Measurements from ENCODE around the gene SBF2.

SBF2 gene

DNA sequence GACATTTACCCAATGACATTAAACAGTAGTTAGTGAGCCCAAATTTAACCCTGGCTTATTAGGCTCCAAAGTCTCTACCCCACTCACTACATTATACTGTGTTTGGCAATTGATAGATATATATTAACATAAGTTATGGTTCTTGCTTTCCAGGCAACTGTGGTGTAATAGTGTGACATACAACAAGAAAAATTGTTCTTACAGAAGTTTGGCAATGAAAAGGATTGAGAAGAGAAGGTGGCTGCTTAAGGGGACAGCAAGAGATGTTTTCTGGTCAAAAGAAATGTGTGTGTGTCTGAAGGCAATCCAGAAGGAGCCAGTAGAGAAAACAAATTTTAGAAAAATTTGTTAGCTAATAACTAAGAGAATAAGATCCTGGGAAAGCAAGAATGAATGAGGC lies 497.8 kb downstream of the SBF2 start:
- no peak overlapping the region for H3K4me3 ChIP-seq (replicated peaks in 1 of 2; ENCODE audit: low read depth in 2 of 2, low read length in 2 of 2)
- TF ChIP-seq, protein P1, sequence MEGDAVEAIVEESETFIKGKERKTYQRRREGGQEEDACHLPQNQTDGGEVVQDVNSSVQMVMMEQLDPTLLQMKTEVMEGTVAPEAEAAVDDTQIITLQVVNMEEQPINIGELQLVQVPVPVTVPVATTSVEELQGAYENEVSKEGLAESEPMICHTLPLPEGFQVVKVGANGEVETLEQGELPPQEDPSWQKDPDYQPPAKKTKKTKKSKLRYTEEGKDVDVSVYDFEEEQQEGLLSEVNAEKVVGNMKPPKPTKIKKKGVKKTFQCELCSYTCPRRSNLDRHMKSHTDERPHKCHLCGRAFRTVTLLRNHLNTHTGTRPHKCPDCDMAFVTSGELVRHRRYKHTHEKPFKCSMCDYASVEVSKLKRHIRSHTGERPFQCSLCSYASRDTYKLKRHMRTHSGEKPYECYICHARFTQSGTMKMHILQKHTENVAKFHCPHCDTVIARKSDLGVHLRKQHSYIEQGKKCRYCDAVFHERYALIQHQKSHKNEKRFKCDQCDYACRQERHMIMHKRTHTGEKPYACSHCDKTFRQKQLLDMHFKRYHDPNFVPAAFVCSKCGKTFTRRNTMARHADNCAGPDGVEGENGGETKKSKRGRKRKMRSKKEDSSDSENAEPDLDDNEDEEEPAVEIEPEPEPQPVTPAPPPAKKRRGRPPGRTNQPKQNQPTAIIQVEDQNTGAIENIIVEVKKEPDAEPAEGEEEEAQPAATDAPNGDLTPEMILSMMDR (IDR thresholded peaks at IDR 0.05; ENCODE audit: low read depth, low read length), result no peak
- DNase-seq (ENCODE audit: low read depth in 2 of 2), result no peak

DNA sequence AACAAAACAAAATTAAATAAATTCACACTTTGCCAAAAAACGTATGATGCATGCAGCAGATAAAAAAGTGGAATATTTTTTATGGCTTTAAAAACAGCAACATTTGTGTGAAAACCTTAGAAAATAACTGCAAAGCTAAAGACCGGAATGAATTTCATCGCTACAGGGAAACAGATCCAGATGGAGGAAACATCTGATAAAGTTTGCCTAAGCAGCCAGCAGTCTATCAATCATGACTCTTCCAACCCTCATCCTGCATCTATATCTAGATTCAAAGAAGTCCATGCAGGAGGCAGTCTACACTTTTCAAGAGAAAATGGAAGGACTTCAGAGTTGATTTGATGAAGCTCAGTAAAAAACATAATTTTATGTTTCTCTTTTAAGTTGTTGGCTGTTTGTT lies 503.3 kb downstream of the SBF2 start:
- DNase-seq (ENCODE audit: low read depth in 2 of 2), result no peak
- TF ChIP-seq, protein P1 (IDR thresholded peaks at IDR 0.05; ENCODE audit: low read depth, low read length), result no peak
- H3K4me3 ChIP-seq (replicated peaks in 1 of 2; ENCODE audit: low read depth in 2 of 2, low read length in 2 of 2), result no peak overlapping the region

DNA sequence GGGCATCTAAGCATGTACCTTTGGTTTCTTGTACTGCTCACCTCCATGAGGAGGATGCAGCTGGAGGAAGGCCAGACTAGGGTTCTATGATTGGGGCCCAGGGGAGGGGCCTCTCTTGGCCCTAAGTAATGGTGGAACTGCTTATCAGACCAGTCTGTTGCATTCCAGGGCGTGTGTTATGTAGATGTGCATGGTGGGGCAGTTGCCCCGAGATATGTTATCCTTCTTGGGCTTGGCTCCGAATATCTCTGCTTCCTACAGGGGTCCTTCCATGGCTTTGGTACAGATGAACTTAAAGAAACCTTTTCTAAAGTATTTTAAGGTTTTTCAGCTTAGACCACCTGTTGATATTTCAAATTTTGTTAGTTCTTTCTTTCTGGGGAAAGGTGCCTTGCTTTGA lies 504.1 kb downstream of the SBF2 start:
- H3K4me3 ChIP-seq (replicated peaks in 1 of 2; ENCODE audit: low read depth in 2 of 2, low read length in 2 of 2), result no peak overlapping the region
- DNase-seq (ENCODE audit: low read depth in 2 of 2), result no peak
- TF ChIP-seq, protein P1 (IDR thresholded peaks at IDR 0.05; ENCODE audit: low read depth, low read length), result no peak

DNA sequence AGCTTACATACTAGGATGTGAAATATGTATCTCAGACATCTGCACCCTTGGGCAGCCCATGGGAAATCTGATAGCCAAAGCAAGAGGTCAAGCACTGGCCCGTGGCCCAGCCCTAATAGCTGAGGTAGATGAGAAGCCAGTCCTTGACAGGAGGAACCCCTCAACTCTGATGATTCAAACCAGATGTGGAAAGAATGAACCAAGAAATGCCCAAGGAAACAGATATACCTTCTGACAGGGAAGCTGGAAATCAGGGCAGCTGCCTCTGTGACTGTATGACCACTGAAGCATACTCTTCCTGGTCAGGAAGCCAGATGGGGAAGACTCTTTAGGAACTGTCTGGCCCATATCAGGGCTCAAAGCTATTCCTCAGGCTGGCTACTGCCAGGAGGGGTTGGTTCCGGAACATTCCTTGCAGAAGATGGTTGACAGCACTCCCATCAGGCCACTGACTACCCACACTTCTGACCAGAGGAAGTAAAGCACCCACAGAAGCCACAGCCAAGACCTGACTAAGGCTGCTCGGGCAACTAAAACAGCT lies 506.0 kb downstream of the SBF2 start:
- peak; percentile 87 to 95 for DNase-seq (ENCODE audit: low read depth in 2 of 2)
- TF ChIP-seq, protein P1 (IDR thresholded peaks at IDR 0.05; ENCODE audit: low read depth, low read length), result no peak

DNA sequence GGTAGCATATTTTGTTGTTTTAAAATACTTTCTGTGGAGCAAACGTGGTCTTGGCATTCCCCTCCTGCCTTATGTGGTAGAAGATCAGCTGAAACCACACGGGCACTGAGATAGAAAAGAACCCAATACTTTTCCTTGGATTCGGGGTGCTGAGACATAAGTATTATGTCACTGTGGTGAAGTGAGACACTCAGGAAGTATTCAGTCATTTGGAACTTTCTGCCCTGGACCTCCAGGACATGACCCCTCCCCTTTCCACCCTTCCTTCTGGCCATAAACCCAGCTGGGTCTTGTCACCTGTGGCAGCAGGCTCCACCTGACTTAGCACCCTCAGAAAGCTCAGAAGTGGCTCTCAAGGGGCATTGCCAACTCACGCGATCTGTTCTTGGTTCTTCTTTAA lies 506.8 kb downstream of the SBF2 start:
- peak in 1 of 2 donors; percentile 25 for DNase-seq (ENCODE audit: low read depth in 2 of 2)
- TF ChIP-seq, protein P1 (IDR thresholded peaks at IDR 0.05; ENCODE audit: low read depth, low read length), result no peak
- H3K4me3 ChIP-seq (replicated peaks in 1 of 2; ENCODE audit: low read depth in 2 of 2, low read length in 2 of 2), result no peak overlapping the region

More for the DNA sequence above, 506.0 kb downstream of the SBF2 start:
- H3K4me3 ChIP-seq (replicated peaks in 1 of 2; ENCODE audit: low read depth in 2 of 2, low read length in 2 of 2), result no peak overlapping the region

DNA sequence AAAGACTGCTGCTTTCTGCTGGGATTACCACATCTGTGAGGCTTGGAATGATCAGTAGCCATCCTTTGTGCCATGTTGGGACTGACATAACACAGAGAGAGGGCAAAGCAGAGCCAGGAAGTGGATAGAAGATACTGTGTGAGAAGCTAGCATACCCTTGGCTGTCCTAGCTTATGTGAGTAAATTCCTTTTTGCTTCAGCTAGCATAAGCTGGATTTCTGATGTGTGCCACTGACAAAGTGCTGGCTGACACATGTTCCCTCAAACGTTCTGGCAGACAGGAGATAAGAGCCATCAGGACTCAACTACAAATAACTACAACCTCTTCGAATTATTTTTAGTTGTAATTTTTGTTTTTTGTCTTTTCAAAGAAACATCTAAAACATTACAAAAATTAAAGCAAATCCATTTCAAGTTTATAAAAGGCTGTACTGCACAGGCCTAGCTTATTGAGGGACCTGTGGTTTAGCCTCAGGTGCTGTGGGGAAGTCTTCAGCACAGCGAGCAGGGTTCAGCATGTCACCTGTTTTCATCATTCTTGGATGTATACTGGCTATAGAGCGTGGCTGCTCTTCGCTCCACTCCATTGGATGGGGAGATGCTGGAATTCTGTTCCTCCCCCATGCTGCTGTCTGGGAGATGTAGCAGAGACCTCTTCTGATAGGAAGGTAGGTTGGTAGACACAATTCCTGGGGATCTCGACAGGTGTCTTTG lies 509.3 kb downstream of the SBF2 start:
- peak in 1 of 2 donors; percentile 63 for DNase-seq (ENCODE audit: low read depth in 2 of 2)
- H3K4me3 ChIP-seq (replicated peaks in 1 of 2; ENCODE audit: low read depth in 2 of 2, low read length in 2 of 2), result no peak overlapping the region
- TF ChIP-seq, protein P1 (IDR thresholded peaks at IDR 0.05; ENCODE audit: low read depth, low read length), result no peak

All from cardiac fibroblast (primary cell).